HEK293T (cell line): ENCODE results near the gene SEC61G.

Source experiments
- BHLHE40 ChIP-seq: fragments of 450-650 bp; IDR thresholded peaks from 2 replicates; pipeline ENCODE4 v1.6.1; 2016; ENCODE audit warnings: mild to moderate bottlenecking, moderate library complexity, borderline replicate concordance
- CTBP1 ChIP-seq: fragments of 450-650 bp; IDR thresholded peaks from 2 replicates; pipeline ENCODE4 v1.6.1; 2016; ENCODE audit warnings: borderline replicate concordance
- ELF4 ChIP-seq: fragments of 450-650 bp; IDR thresholded peaks from 2 replicates; pipeline ENCODE4 v1.6.1; 2017; ENCODE audit warnings: antibody characterized with exemption
- FOXA1 ChIP-seq: fragments of 450-650 bp; IDR thresholded peaks from 2 replicates; pipeline ENCODE4 v1.6.1; 2016; ENCODE audit warnings: mild to moderate bottlenecking
- FOXM1 ChIP-seq: fragments of 450-650 bp; IDR thresholded peaks from 2 replicates; pipeline ENCODE4 v1.6.1; 2017; ENCODE audit warnings: mild to moderate bottlenecking, borderline replicate concordance
- L3MBTL2 ChIP-seq: fragments of 450-650 bp; conservative IDR thresholded peaks from 2 replicates; pipeline ENCODE4 v1.6.1; 2016; ENCODE audit warnings: mild to moderate bottlenecking
- SP1 ChIP-seq: fragments of 450-650 bp; IDR thresholded peaks from 2 replicates; pipeline ENCODE4 v1.6.1; 2017
- SUZ12 ChIP-seq: fragments of 450-650 bp; IDR thresholded peaks from 2 replicates; pipeline ENCODE4 v1.6.1; 2016; ENCODE audit warnings: mild to moderate bottlenecking
- TARDBP ChIP-seq: fragments of 450-650 bp; IDR thresholded peaks from 2 replicates; pipeline ENCODE4 v1.6.1; 2016

DNA sequence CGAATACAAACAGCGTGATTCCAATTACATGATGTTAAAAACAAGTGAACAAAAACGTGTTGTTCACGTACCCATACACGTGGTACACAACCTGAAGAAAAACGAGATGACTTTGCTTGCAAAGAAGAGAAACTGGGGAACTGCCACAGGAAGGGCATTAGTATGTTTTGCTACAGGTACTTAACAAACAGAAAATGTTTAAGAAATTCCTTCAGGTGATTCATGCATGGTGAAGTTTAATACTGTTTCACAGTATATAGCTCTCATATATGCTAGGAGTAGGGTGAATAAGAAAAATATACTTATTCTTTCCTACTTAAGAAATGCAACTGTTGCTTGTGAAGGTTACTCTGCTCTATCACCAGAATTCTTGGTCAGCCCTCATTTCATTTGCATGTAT lies 9.8 kb downstream of the SEC61G start:
- no peak for TF ChIP-seq FOXA1
- TF ChIP-seq SUZ12: no peak
- no peak for TF ChIP-seq FOXM1
- no peak for TF ChIP-seq CTBP1
- no peak for TF ChIP-seq ELF4
- TF ChIP-seq L3MBTL2: no peak
- no peak for TF ChIP-seq BHLHE40
- no peak for TF ChIP-seq SP1
- TF ChIP-seq TARDBP: no peak
